ENCODE results near the gene GPR162.

Gene GPR162

GRCh38 chr12:6784296-6784695, 37.3 kb upstream of the GPR162 start:
- no peaks in the 10 kb centered on the region for H3K4me1 ChIP-seq
- no peak overlapping the region for H3K4me3 ChIP-seq
- DNase-seq: no peak
- no peaks in the 10 kb centered on the region for H3K36me3 ChIP-seq
- TF ChIP-seq, protein P1, sequence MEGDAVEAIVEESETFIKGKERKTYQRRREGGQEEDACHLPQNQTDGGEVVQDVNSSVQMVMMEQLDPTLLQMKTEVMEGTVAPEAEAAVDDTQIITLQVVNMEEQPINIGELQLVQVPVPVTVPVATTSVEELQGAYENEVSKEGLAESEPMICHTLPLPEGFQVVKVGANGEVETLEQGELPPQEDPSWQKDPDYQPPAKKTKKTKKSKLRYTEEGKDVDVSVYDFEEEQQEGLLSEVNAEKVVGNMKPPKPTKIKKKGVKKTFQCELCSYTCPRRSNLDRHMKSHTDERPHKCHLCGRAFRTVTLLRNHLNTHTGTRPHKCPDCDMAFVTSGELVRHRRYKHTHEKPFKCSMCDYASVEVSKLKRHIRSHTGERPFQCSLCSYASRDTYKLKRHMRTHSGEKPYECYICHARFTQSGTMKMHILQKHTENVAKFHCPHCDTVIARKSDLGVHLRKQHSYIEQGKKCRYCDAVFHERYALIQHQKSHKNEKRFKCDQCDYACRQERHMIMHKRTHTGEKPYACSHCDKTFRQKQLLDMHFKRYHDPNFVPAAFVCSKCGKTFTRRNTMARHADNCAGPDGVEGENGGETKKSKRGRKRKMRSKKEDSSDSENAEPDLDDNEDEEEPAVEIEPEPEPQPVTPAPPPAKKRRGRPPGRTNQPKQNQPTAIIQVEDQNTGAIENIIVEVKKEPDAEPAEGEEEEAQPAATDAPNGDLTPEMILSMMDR (IDR thresholded peaks at IDR 0.05): no peak
- no peaks in the 10 kb centered on the region for H3K27me3 ChIP-seq
- H3K9me3 ChIP-seq: no peaks in the 10 kb centered on the region
- intact Hi-C loops (cut with DNase I; ENCODE audit: low total_unique reads): no loop called here
- no peak overlapping the region for H3K27ac ChIP-seq

- H3K9me3 ChIP-seq: no peaks in the 10 kb centered on the region
- H3K4me3 ChIP-seq: no peak overlapping the region
- no peaks in the 10 kb centered on the region for H3K36me3 ChIP-seq
- no peaks in the 10 kb centered on the region for H3K4me1 ChIP-seq
- no peak for DNase-seq
- intact Hi-C loops (cut with DNase I; ENCODE audit: low total_unique reads): no loop called here
- no peak overlapping the region for H3K27ac ChIP-seq
- H3K27me3 ChIP-seq: no peaks in the 10 kb centered on the region
- TF ChIP-seq, protein P1 (IDR thresholded peaks at IDR 0.05): no peak
Observed at GRCh38 chr12:6784761-6785160, 36.9 kb upstream of the GPR162 start.

DNA sequence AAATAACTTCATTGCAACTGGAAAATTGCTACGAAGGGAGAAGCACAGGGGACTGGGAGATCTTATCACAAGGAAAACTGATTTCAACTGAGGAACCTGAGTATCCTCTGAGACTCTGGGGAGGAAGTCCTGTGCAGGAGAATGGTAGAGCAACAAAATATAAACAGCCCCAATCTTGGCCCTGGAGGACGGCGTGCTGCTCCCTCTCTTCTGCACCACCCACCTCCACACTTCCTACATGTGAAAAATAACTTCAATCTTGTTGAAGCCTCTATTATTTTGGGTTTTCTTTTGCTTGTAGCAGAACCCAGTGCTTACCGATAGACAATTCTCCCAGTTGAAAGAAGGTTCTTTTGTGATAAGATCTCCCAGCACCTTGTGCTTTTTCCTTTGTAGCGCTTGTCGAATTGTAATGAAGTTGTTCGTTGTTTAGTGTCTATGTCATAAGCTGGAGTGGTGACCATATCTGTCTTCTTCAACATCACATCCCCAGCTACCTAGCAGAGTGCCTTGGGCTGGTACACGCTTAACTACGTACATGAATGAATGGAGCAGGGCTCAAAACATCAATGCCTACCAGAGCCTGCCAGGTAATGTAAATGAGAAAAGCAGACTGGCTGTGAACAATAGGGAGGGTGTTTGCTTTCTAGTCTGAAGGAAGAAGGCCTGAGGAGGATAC, 35.1 kb upstream of the GPR162 start:
- intact Hi-C loops (cut with DNase I; ENCODE audit: low total_unique reads): no loop called here
- H3K27me3 ChIP-seq: no peaks in the 10 kb centered on the region
- H3K4me3 ChIP-seq: no peak overlapping the region
- TF ChIP-seq, protein P1 (IDR thresholded peaks at IDR 0.05): no peak
- H3K9me3 ChIP-seq: no peaks in the 10 kb centered on the region
- no peak for DNase-seq
- no peak overlapping the region for H3K27ac ChIP-seq
- no peaks in the 10 kb centered on the region for H3K4me1 ChIP-seq
- no peaks in the 10 kb centered on the region for H3K36me3 ChIP-seq

DNA sequence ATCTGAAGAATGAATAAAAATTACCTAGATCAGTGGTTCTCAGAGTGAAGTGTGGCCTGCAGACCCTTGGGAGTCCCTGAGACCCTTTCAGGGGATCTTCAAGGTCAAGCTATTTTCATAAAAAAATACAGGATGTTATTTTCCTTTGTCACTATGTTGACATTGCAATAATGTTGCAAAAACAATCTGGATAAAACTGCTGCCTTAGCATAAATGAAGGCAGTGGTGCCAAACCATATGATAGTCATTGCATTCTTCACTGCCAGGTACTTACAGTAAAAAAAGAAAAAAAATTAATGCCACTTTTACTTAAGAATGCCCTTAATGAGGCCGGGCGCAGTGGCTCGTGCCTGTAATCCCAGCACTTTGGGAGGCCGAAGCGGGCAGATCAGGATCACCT, 34.3 kb upstream of the GPR162 start:
- Histone ChIP-seq H3K36me3 (no peaks in the 10 kb centered on the region), H3K27ac (no peak overlapping the region), H3K27me3 (no peaks in the 10 kb centered on the region), H3K4me3 (no peak overlapping the region), H3K9me3 (no peaks in the 10 kb centered on the region), H3K4me1 (no peaks in the 10 kb centered on the region)
- intact Hi-C loops (cut with DNase I; ENCODE audit: low total_unique reads): no loop called here
- no peak for DNase-seq
- TF ChIP-seq, protein P1 (IDR thresholded peaks at IDR 0.05): no peak

DNA sequence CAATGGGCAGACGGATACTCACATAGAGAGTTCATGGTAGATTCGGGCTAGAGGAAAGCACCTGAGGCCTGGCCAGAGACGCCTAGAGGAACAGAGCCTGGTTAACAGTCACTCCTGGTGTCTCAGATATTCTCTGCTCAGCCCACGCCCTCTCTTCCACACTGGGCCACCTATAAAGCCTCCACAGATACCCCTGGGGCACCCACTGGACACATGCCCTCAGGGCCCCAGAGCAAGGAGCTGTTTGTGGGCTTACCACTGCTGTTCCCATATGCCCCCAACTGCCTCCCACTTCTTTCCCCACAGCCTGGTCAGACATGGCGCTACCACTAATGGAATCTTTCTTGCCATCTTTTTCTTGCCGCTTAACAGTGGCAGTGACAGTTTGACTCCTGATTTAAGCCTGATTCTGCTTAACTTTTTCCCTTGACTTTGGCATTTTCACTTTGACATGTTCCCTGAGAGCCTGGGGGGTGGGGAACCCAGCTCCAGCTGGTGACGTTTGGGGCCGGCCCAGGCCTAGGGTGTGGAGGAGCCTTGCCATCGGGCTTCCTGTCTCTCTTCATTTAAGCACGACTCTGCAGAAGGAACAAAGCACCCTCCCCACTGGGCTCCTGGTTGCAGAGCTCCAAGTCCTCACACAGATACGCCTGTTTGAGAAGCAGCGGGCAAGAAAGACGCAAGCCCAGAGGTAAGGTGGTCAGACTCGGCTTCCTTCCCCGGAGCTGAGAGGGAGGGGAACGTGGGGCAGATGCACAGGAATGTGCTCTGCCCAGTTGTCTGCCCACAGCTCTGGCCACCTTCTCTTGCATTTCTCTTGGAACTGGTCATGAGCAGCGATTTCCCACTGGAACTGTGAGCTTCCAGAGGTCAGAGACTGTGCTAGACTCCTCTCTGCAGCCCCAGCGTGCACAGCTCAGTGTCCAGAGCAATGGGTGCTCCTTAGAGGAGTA, 32.4 kb upstream of the GPR162 start, which contains the start of gene CD4:
CD4 (plus strand) TSS at position 557 of the 953 bp plus-strand sequence. CDS start 10,611 bp downstream, outside the sequence.
- TF ChIP-seq, protein P1 (IDR thresholded peaks at IDR 0.05): no peak
- no peaks in the 10 kb centered on the region for H3K36me3 ChIP-seq
- intact Hi-C loops (cut with DNase I; ENCODE audit: low total_unique reads): no loop called here
- H3K4me3 ChIP-seq: peak within 1 kb of the TSS; percentile 12 to 15
- DNase-seq: peak; percentile 76 to 78
- no peak within 1 kb of the TSS for H3K27ac ChIP-seq
- H3K27me3 ChIP-seq: no peaks in the 10 kb centered on the region
- H3K9me3 ChIP-seq: no peaks in the 10 kb centered on the region
- no peaks in the 10 kb centered on the region for H3K4me1 ChIP-seq
